BJ (cell line): ENCODE results near the gene PRDM16. TPM values are rescaled to one million over a fixed set of nuclear protein-coding genes. Genes with fewer than 3 reads are reported as not detected.

Experiments
- CTCF ChIA-PET: fragments of 350-600 bp; formaldehyde crosslinking; extraction: SDS; loops from one replicate; lab custom pipeline; 2021; ENCODE audit warnings: antibody characterized with exemption, inconsistent platforms; lab: Yijun Ruan, JAX
- POLR2A ChIA-PET: fragments of 300-600 bp; sonication (Branson Sonifier 250); formaldehyde crosslinking; extraction: SDS; loops from one replicate; lab custom pipeline; 2021; ENCODE audit warnings: antibody characterized with exemption; lab: Charles Lee
- DNase-seq: peaks from one replicate; pipeline ENCODE4 v3.0.0-alpha.2; 2011; ENCODE audit warnings: low read depth
- H3K27me3 ChIP-seq: 2 replicates; pipeline ENCODE4 v1.6.0; 2011; ENCODE audit warnings: low read length; ENCODE audit not compliant: control insufficient read depth, insufficient read depth
- H3K36me3 ChIP-seq: 2 replicates; pipeline ENCODE4 v1.5.1; 2011; ENCODE audit warnings: low read length; ENCODE audit not compliant: control insufficient read depth, insufficient read depth
- H3K4me3 ChIP-seq: 2 replicates; pipeline ENCODE4 v1.5.1; 2011; ENCODE audit warnings: low read depth, mild to moderate bottlenecking, control low read depth, low read length
- polyA plus RNA-seq: library from polyadenylated mRNA; depleted of rRNA; stranded (reverse); fragments of >200 nt; gene quantifications from 2 replicates; pipeline ENCODE4 v1.2.3, GENCODE V29; 2011
- TF ChIP-seq, protein P1 (sequence below): IDR thresholded peaks from 2 replicates; pipeline ENCODE4 v1.5.1; 2011; ENCODE audit warnings: low read depth, mild to moderate bottlenecking, control low read depth, inconsistent platforms, low read length, moderate library complexity; ENCODE audit not compliant: insufficient read depth

The PRDM16 gene
- polyA plus RNA-seq, 1 experiment = 0.02 TPM

DNA sequence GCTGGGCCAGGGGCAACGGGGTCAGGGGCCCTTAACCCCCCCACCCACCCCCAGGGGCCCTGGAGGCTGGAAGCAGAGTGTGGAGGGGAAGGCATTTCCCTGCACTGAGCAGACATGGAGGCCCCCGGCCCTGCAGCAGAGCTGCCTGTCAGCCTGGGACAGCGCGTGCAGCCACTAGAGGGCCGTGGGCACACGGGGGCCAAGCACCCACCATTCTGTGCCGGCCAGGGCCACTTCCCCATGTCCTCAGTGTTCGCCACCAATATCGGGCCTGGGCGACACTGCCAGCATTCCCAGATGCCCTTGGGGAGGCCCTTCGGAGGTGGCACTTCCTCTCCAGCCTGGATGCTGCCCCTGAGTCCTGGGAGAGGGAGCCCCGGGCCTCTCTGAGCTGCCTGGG lies 362.3 kb downstream of the PRDM16 start:
- H3K27me3 ChIP-seq = no peaks in the 10 kb centered on the region
- H3K36me3 ChIP-seq = no peaks in the 10 kb centered on the region
- TF ChIP-seq, protein P1, sequence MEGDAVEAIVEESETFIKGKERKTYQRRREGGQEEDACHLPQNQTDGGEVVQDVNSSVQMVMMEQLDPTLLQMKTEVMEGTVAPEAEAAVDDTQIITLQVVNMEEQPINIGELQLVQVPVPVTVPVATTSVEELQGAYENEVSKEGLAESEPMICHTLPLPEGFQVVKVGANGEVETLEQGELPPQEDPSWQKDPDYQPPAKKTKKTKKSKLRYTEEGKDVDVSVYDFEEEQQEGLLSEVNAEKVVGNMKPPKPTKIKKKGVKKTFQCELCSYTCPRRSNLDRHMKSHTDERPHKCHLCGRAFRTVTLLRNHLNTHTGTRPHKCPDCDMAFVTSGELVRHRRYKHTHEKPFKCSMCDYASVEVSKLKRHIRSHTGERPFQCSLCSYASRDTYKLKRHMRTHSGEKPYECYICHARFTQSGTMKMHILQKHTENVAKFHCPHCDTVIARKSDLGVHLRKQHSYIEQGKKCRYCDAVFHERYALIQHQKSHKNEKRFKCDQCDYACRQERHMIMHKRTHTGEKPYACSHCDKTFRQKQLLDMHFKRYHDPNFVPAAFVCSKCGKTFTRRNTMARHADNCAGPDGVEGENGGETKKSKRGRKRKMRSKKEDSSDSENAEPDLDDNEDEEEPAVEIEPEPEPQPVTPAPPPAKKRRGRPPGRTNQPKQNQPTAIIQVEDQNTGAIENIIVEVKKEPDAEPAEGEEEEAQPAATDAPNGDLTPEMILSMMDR = peak; percentile 31
- POLR2A ChIA-PET = no interaction called here
- no peak overlapping the region for H3K4me3 ChIP-seq
- no peak for DNase-seq
- CTCF ChIA-PET = no interaction called here

DNA sequence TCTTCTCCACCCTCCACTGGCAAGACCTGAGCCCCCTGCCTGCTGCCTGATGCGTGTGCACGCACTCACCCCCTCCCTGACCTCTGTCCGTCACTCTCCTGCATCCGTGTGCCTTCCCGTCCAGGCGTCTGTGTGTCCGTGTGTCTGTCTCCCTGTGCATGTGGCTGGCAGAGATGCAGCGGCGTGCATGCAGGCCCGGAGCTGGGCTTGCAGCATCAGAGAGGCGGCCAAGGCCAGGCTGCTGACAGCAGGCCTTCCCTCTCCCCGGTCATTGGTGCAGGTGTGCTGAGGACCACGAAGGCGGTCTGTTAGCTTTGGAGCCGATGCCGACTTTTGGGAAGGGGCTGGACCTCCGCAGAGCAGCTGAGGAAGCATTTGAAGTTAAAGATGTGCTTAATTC lies 362.7 kb downstream of the PRDM16 start:
- no peaks in the 10 kb centered on the region for H3K36me3 ChIP-seq
- DNase-seq = no peak
- no peaks in the 10 kb centered on the region for H3K27me3 ChIP-seq
- H3K4me3 ChIP-seq = no peak overlapping the region
- ChIA-PET CTCF (interaction anchor here (0.6 kb wide), 1 partner anchor 255 kb away, joined by 3 read pairs; no protein-coding TSS in a partner anchor), POLR2A (no interaction called here)
- TF ChIP-seq, protein P1 = no peak

DNA sequence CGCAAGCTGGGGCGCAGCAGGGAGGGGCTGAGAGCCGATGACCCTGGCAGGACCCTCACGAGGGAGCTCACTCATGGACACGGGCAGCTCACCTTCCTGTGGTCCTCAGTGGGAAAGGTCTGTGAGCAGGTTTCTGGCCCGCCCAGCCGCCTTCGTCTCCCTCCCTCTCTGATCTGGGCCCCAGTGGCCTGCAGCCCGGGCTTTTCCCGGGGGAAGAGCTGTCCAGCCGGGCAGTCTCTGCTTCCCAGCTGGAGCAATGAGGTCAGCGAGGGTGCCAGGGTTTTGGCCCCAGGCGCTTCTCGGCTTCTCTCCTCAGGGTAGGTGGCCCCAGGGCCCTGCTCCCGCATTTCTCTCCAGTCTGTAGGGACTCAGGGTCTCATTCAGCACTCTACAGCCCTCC lies 363.3 kb downstream of the PRDM16 start:
- CTCF ChIA-PET = interaction anchor here (0.6 kb wide), 1 partner anchor 254 kb away, joined by 3 read pairs; no protein-coding TSS in a partner anchor
- Histone ChIP-seq H3K27me3 (peaks cover 2% of the 10 kb centered on the region; the same call in 1 of the 2 replicates), H3K36me3 (no peaks in the 10 kb centered on the region), H3K4me3 (no peak overlapping the region)
- POLR2A ChIA-PET = no interaction called here
- no peak for DNase-seq
- TF ChIP-seq, protein P1 = no peak

DNA sequence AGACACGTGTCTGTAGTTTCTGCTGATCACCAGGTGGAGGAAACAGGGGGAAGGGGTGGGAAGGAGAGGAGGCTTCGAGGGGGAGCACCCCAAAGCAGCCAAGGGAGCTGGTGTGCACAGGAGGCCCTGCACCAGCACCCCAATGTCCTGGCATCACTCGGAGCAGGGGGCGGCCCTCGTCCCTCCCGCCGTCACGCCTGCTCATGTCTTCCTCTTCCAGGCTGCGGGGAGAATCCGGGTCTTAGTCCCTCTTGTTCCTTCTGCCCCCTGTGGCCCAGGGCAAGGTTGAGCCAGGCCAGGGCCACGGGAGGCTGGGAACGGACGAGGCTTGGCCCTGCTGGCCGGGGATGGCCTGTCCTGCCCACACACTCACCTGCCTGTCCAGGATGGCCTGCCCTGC lies 364.1 kb downstream of the PRDM16 start:
- H3K36me3 ChIP-seq = no peaks in the 10 kb centered on the region
- H3K4me3 ChIP-seq = no peak overlapping the region
- TF ChIP-seq, protein P1 = no peak
- no peak for DNase-seq
- peaks cover 3% of the 10 kb centered on the region; the same call in 1 of the 2 replicates for H3K27me3 ChIP-seq
- POLR2A ChIA-PET = no interaction called here
- CTCF ChIA-PET = no interaction called here

DNA sequence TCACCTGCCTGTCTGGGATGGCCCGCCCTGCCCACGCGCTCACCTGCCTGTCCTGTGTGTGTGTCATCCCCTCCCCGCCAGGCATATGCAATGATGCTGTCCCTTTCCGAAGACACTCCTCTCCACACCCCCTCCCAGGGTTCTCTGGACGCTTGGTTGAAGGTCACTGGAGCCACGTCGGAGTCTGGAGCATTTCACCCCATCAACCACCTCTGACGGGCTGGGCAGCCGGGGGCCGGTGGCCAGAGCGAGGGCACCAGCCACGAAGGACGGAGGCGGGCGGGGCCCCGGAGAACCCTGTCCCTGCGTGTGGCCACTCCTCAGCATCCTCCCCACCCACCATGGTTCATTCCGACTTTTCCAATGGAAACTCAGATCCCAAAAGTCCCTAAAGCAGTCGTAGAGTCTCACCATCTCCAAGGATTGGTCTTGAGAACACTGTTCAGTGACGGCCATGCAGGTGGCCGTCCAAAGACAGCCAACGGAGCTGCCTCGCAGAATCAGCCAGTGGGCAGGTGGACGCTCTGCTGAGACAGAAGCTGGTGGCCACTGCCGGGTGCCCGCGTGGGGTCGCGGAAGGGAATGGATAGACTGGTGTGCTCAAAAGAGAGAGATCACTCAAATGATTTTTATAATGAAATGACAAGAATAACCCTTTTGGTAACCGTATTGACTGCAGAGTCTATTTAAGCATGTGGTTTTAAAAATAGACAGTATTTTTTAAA lies 364.8 kb downstream of the PRDM16 start:
- no peak overlapping the region for H3K4me3 ChIP-seq
- peaks cover 3% of the 10 kb centered on the region; the same call in 1 of the 2 replicates for H3K27me3 ChIP-seq
- ChIA-PET POLR2A (no interaction called here), CTCF (no interaction called here)
- no peaks in the 10 kb centered on the region for H3K36me3 ChIP-seq
- TF ChIP-seq, protein P1 = no peak
- no peak for DNase-seq
